Lower lobe of right lung (tissue), 2 donors: ENCODE measurements around the gene UTS2B. TPM values are rescaled to one million over a fixed set of nuclear protein-coding genes. Genes with fewer than 3 reads are reported as not detected.

ENCODE experiments used
- ATAC-seq, 2 donors: fragments of 200-7000 bp; cut with Tn5 transposase; one replicate each; pipeline ENCODE4 v1.9.1; 2020 to 2022; ENCODE audit warnings: mild to moderate bottlenecking in 2 of 2, moderate library complexity in 2 of 2
- DNase-seq: peaks from one replicate; pipeline ENCODE4 v3.0.0-alpha.2; 2020
- H3K27ac ChIP-seq: fragments of 200-600 bp; one replicate; pipeline ENCODE4 v1.8.0; 2022
- H3K27me3 ChIP-seq: fragments of 200-600 bp; one replicate; pipeline ENCODE4 v1.8.0; 2022; ENCODE audit warnings: low read depth
- H3K36me3 ChIP-seq: fragments of 200-600 bp; one replicate; pipeline ENCODE4 v1.8.0; 2022; ENCODE audit warnings: mild to moderate bottlenecking
- H3K4me1 ChIP-seq: fragments of 200-600 bp; one replicate; pipeline ENCODE4 v1.8.0; 2022
- H3K4me3 ChIP-seq: fragments of 200-600 bp; one replicate; pipeline ENCODE4 v1.8.0; 2022; ENCODE audit warnings: mild to moderate bottlenecking
- H3K9me3 ChIP-seq: fragments of 200-600 bp; one replicate; pipeline ENCODE4 v1.8.0; 2022
- intact Hi-C: fragments of 100-400 bp; cut with DNase I; formaldehyde crosslinking; loops from one replicate; pipeline ENCODE4 v1.11.0; 2022
- total RNA-seq: library from RNA; stranded (reverse); fragmentation: NEBNext Ultra II Directional; extraction: Animal tissue kit (Norgen Biotek cat#: 25700); gene quantifications from one replicate; pipeline ENCODE4 v1.2.1, GENCODE V29; 2021
- TF ChIP-seq, protein P1 (sequence below): fragments of 200-600 bp; IDR thresholded peaks from one replicate; pipeline ENCODE4 v1.8.0; 2022; ENCODE audit warnings: antibody characterized with exemption, mild to moderate bottlenecking
- donor health status: DM: no; HTN: yes; CAD: no; lungs with severe emphysema.

Gene UTS2B
- total RNA-seq, 1 donor from 2014 or later, result 0.44 TPM

DNA sequence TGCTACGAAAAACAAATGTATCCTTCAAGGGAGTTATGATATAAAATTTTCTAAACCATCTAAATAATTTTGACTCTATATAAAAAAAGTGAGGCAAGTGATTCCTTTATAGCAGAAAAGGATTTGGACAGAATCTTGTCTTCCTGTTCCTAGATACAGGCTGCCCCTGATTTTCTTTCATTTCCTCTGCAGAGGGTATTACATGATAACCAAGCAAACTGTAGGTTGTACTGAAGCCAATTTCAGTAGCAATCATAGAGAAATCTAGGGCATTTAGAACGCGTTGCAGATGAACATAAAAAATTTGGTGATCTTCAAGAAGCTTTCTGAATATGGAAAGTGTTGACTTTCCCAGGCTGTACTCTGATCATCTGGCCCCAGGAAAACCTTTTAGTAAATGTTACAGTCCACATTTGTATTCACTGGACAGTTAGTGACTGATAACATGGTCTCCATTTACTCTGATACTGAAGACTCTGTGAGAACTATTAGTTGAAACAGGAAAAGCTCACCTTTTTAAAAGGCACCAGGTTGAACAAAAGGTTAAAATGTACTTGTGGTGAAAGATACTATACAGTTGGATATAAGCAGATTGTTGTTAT is 9.1 kb upstream of the UTS2B start:
- Histone ChIP-seq H3K4me1 (peaks cover 65% of the 10 kb centered on the region), H3K36me3 (no peaks in the 10 kb centered on the region), H3K27me3 (no peaks in the 10 kb centered on the region), H3K4me3 (no peak overlapping the region), H3K9me3 (no peaks in the 10 kb centered on the region), H3K27ac (no peak overlapping the region)
- intact Hi-C loops, result no loop called here
- DNase-seq (no peak), ATAC-seq (no peak)
- TF ChIP-seq, protein P1, sequence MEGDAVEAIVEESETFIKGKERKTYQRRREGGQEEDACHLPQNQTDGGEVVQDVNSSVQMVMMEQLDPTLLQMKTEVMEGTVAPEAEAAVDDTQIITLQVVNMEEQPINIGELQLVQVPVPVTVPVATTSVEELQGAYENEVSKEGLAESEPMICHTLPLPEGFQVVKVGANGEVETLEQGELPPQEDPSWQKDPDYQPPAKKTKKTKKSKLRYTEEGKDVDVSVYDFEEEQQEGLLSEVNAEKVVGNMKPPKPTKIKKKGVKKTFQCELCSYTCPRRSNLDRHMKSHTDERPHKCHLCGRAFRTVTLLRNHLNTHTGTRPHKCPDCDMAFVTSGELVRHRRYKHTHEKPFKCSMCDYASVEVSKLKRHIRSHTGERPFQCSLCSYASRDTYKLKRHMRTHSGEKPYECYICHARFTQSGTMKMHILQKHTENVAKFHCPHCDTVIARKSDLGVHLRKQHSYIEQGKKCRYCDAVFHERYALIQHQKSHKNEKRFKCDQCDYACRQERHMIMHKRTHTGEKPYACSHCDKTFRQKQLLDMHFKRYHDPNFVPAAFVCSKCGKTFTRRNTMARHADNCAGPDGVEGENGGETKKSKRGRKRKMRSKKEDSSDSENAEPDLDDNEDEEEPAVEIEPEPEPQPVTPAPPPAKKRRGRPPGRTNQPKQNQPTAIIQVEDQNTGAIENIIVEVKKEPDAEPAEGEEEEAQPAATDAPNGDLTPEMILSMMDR, result no peak

DNA sequence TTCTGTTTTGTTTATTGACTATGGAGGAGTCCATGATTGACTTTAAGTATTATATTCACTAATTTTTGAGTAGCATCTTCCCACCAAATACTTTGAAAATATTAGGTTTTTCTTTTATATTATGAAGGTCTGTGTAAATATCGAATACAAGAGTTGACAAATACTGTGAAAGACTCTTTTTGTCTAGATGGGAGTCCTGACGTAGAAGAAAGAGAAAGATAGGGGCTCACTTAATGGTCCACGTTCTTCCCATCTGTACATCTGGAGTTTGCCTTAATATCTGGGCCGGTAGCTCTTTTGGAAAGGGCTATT is 7.8 kb upstream of the UTS2B start:
- Histone ChIP-seq H3K4me1 (peaks cover 64% of the 10 kb centered on the region), H3K27ac (no peak overlapping the region), H3K27me3 (no peaks in the 10 kb centered on the region), H3K36me3 (no peaks in the 10 kb centered on the region), H3K4me3 (no peak overlapping the region), H3K9me3 (no peaks in the 10 kb centered on the region)
- intact Hi-C loops, result no loop called here
- ATAC-seq (no peak), DNase-seq (no peak)
- TF ChIP-seq, protein P1, result no peak

DNA sequence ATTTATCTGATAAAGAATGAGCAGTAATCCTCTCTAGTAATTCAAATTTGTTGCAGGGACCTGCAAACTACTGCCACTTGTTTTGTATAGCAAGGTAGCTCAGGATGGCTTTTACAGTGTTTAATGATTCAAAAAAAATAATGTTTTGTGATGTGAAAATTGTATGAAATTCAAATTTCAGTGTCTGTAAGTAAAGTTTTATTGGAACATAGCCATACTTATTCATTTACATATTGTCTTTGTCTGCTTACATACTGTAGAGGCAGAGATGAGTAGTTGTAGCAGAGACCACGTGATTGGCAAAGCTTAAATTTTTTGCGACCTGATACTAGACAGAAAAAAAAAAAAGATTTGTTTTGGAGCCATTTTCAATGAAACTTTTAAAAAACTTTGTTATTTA is 6.5 kb upstream of the UTS2B start:
- no peak overlapping the region for H3K4me3 ChIP-seq
- ATAC-seq (no peak), DNase-seq (no peak)
- no peaks in the 10 kb centered on the region for H3K27me3 ChIP-seq
- H3K36me3 ChIP-seq, result no peaks in the 10 kb centered on the region
- TF ChIP-seq, protein P1, result no peak
- intact Hi-C loops, result no loop called here
- peaks cover 64% of the 10 kb centered on the region for H3K4me1 ChIP-seq
- no peaks in the 10 kb centered on the region for H3K9me3 ChIP-seq
- no peak overlapping the region for H3K27ac ChIP-seq

DNA sequence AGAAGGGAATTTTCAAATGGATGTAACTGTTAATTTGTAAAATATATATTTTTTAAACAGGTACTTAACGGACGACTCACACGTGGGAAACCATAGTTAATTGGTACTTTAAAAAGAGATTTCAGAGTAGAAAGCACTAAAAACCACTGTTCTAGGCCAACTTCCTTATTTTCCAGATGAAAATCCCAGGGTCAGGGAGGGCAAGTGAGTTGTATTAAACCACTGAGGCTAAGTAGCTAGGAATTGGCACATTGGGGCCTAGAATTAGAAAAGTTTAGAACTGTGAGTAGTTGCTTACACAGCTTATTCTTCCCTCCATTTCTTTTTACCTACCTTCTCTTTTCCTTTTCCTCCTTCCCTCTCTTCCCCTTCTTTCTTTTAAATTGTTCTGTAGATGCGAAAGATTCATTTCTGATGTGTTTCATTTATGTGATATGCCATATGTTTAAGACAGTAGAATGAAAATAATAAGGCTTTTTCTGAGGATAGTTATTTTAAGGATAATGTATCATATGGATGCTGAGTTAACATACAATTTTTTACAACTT is 4.1 kb upstream of the UTS2B start:
- DNase-seq (no peak), ATAC-seq (no peak)
- H3K36me3 ChIP-seq, result no peaks in the 10 kb centered on the region
- no peak overlapping the region for H3K4me3 ChIP-seq
- no peak overlapping the region for H3K27ac ChIP-seq
- TF ChIP-seq, protein P1, result no peak
- intact Hi-C loops, result no loop called here
- peaks cover 54% of the 10 kb centered on the region for H3K4me1 ChIP-seq
- no peaks in the 10 kb centered on the region for H3K9me3 ChIP-seq
- no peaks in the 10 kb centered on the region for H3K27me3 ChIP-seq

DNA sequence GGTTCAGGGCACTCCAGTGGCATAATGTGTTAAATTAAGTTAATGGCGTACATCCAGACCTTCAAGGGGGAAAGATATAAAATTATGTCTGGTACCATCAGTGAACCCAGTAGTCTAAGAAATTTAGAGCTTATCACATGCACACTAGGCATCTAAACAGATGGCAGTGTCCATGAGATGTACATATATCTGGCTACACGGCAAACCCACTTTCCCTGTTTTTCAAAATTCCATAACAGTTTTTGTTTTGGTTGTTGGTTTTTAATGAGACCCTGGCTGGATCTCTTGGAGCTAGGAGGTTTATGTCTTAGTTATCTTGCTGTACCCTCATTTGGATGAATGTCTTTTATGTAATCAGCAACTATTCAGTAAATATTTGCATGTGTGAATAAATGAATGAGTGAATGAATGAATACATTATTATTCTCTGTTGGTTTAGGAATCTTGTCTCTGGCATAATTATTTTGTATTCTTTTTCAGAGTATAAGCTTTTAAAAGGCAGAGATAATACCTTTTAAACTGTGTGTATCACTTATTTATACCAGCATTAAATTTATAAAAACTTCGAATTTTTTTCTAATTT is 3.1 kb upstream of the UTS2B start:
- H3K4me3 ChIP-seq, result no peak overlapping the region
- no peak for ATAC-seq
- intact Hi-C loops, result no loop called here

More for the DNA sequence above, 3.1 kb upstream of the UTS2B start:
- TF ChIP-seq, protein P1, result no peak
- H3K27me3 ChIP-seq, result no peaks in the 10 kb centered on the region
- peaks cover 47% of the 10 kb centered on the region for H3K4me1 ChIP-seq
- H3K27ac ChIP-seq, result no peak overlapping the region
- H3K36me3 ChIP-seq, result no peaks in the 10 kb centered on the region
- DNase-seq, result no peak
- no peaks in the 10 kb centered on the region for H3K9me3 ChIP-seq
